Measurements from ENCODE around the gene KTN1.

KTN1 gene

DNA sequence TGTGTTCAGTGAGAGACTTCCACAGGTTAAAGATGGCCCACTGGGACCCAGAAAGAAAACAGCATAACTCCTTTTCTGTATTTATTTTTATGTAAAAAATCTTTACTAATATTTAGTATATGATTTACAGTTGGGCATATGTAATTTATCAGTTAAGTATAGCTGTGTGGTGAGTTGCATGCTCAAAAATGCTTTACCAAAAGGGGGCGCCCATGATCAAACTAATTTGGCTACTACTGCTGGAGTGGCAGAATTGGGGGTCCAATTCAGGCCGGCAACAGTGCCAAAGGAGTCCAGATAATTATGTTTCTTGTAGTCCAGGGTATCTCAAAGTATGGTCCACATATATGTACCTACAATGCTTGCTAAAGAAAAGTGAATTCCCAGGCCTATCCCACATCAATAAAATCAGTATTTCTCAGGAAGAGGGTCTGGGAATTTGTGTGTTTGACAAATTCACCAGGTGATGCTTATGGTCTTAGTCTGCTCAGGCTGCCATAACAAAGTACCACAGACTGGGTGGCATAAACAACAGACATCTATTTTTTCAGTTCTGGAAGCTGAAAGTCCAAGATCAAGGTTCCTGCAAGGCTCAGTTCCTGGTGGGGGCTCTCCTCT is 152.0 kb downstream of the KTN1 start:
- no peak overlapping the region for H3K4me3 ChIP-seq (ENCODE audit: control insufficient read depth in 1 of 7, extremely low read depth in 1 of 7, insufficient read depth in 4 of 7, low read depth in 2 of 7, low read length in 6 of 7)
- peaks cover 0 to 3% (median 3%) of the 10 kb centered on the region in 5 experiments for H3K9me3 ChIP-seq (ENCODE audit: control extremely low read depth in 1 of 5, control insufficient read depth in 4 of 5, insufficient read depth in 2 of 5, low read depth in 1 of 5, low read length in 4 of 5)
- peak; percentile 44 to 68 (median 56) for DNase-seq
- no peaks in the 10 kb centered on the region for H3K36me3 ChIP-seq (ENCODE audit: control insufficient read depth in 4 of 4, insufficient read depth in 4 of 4, low read length in 3 of 4)
- H3K4me1 ChIP-seq (ENCODE audit: control extremely low read depth in 1 of 4, control insufficient read depth in 4 of 4, insufficient read depth in 4 of 4, low read length in 3 of 4), result peaks cover 0 to 7% (median 4%) of the 10 kb centered on the region in 4 experiments
- H3K27me3 ChIP-seq (replicated peaks in 2 of 5; ENCODE audit: control insufficient read depth in 4 of 5, insufficient read depth in 5 of 5, low read length in 4 of 5), result no peaks in the 10 kb centered on the region
- ChIA-PET CTCF (interaction anchor here (0.6 to 4.5 kb wide), 28 partner anchors 7 to 755 kb away, joined by 3 to 33 read pairs (median 3); no protein-coding TSS in a partner anchor), POLR2A (no interaction called here)
- no CpG with 5 or more reads among the region's 2 CpGs for WGBS (ENCODE audit: insufficient coverage)
- no peak overlapping the region for H3K27ac ChIP-seq (ENCODE audit: insufficient read depth in 1 of 2, low read depth in 1 of 2, low read length in 2 of 2, poor library complexity in 1 of 2, severe bottlenecking in 2 of 2)

DNA sequence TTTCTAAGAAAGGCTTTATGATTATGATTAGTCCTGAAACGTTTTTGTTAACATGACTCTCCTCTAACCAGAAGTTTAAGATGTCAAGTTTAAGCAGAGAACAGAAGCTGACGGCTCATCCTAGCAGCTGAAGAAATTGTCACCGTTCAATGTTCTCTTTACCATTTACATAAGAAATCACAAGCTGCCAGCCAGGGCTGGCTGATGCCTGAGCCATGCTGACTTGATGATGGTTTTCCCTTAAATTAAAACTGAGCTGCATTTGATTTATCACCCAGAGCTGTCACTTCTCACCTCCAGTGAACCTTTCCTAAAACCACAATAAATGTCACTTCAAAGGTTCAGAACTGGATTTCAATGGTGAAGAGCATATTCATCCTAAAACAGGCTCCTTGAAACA is 153.6 kb downstream of the KTN1 start:
- Histone ChIP-seq H3K4me1 (ENCODE audit: control extremely low read depth in 1 of 4, control insufficient read depth in 4 of 4, insufficient read depth in 4 of 4, low read length in 3 of 4) (peaks cover 0 to 7% (median 4%) of the 10 kb centered on the region in 4 experiments), H3K9me3 (ENCODE audit: control extremely low read depth in 1 of 5, control insufficient read depth in 4 of 5, insufficient read depth in 2 of 5, low read depth in 1 of 5, low read length in 4 of 5) (peaks cover 0 to 3% (median 3%) of the 10 kb centered on the region in 5 experiments), H3K27ac (ENCODE audit: insufficient read depth in 1 of 2, low read depth in 1 of 2, low read length in 2 of 2, poor library complexity in 1 of 2, severe bottlenecking in 2 of 2) (no peak overlapping the region), H3K27me3 (replicated peaks in 2 of 5; ENCODE audit: control insufficient read depth in 4 of 5, insufficient read depth in 5 of 5, low read length in 4 of 5) (no peaks in the 10 kb centered on the region), H3K36me3 (ENCODE audit: control insufficient read depth in 4 of 4, insufficient read depth in 4 of 4, low read length in 3 of 4) (no peaks in the 10 kb centered on the region), H3K4me3 (ENCODE audit: control insufficient read depth in 1 of 7, extremely low read depth in 1 of 7, insufficient read depth in 4 of 7, low read depth in 2 of 7, low read length in 6 of 7) (no peak overlapping the region)
- 69% methylated on average over 3 of the region's 3 CpGs for WGBS (ENCODE audit: insufficient coverage)
- DNase-seq, result no peak
- POLR2A ChIA-PET, result no interaction called here
- CTCF ChIA-PET, result interaction anchor here (0.5 to 4.5 kb wide), 7 partner anchors 9 to 749 kb away, joined by 3 to 33 read pairs (median 3); no protein-coding TSS in a partner anchor

Measured in common myeloid progenitor, CD34-positive (primary cell).